Lung (tissue), 12 donors: Measurements from ENCODE around the gene PRR36. TPM values are rescaled to one million over a fixed set of nuclear protein-coding genes. Genes with fewer than 3 reads are reported as not detected.
A peak's percentile ranks its signal among the peaks of the same experiment; 100 is the strongest.

Source experiments
- ATAC-seq: fragments of 200-7000 bp; cut with Tn5 transposase; one replicate; pipeline ENCODE4 v1.9.1; 2020; ENCODE audit warnings: moderate number of reproducible peaks; ENCODE audit not compliant: insufficient read depth, low FRiP score
- DNase-seq, 3 donors: peaks; one replicate each; pipeline ENCODE4 v3.0.0-alpha.2; 2013 to 2017
- H3K27ac ChIP-seq, 2 donors: one replicate each; pipeline ENCODE4 v1.5.1; 2013; ENCODE audit warnings: mild to moderate bottlenecking in 2 of 2, moderate library complexity in 2 of 2, control low read depth in 1 of 2, inconsistent platforms in 1 of 2, low read depth in 1 of 2, low read length in 1 of 2
- H3K27me3 ChIP-seq, 3 donors: one replicate each; pipeline ENCODE4 v1.5.1; 2013; ENCODE audit warnings: low read length in 2 of 3; ENCODE audit not compliant: control insufficient read depth in 3 of 3, insufficient read depth in 3 of 3
- H3K36me3 ChIP-seq, 4 donors: one replicate each; pipeline ENCODE4 v1.5.1; 2013; ENCODE audit warnings: low read length in 4 of 4, mild to moderate bottlenecking in 1 of 4, moderate library complexity in 1 of 4; ENCODE audit not compliant: control insufficient read depth in 4 of 4, insufficient read depth in 4 of 4
- H3K4me1 ChIP-seq, 5 donors: one replicate each; pipeline ENCODE4 v1.5.1; 2013; ENCODE audit warnings: low read length in 5 of 5, mild to moderate bottlenecking in 2 of 5, moderate library complexity in 1 of 5; ENCODE audit not compliant: control insufficient read depth in 5 of 5, insufficient read depth in 5 of 5
- H3K4me3 ChIP-seq: one replicate; pipeline ENCODE4 v1.5.1; 2013; ENCODE audit warnings: mild to moderate bottlenecking, control low read depth, moderate library complexity
- H3K9ac ChIP-seq, 2 donors: one replicate each; pipeline ENCODE4 v1.5.1; 2013; ENCODE audit warnings: low read length in 2 of 2, control low read depth in 1 of 2; ENCODE audit not compliant: insufficient read depth in 1 of 2
- H3K9me3 ChIP-seq, 4 donors: one replicate each; pipeline ENCODE4 v1.5.1; 2013; ENCODE audit warnings: low read length in 3 of 4, mild to moderate bottlenecking in 1 of 4, moderate library complexity in 1 of 4; ENCODE audit not compliant: control insufficient read depth in 4 of 4, insufficient read depth in 3 of 4
- CTCF ChIP-seq: IDR thresholded peaks from 2 replicates; pipeline ENCODE4 v1.5.1; 2012; ENCODE audit warnings: mild to moderate bottlenecking; ENCODE audit errors: control extremely low read depth, extremely low read depth
- WGBS, 2 donors: extraction: QIAGEN DNeasy Blood & Tissue Kit; methylation state at CpG; one replicate each; pipeline ENCODE4 v1.1.7; 2013; 5-methylcytosine and 5-hydroxymethylcytosine counted together
- polyA plus RNA-seq, 2 donors: library from polyadenylated mRNA; stranded (reverse); fragments of 200-250 nt; gene quantifications; one replicate each; pipeline ENCODE4 v1.2.1, GENCODE V29; 2013
- total RNA-seq, 2 donors: library from RNA; depleted of rRNA in 1 of 2; stranded (reverse); fragments of >200 nt in 1 of 2; gene quantifications; one replicate each; pipeline ENCODE4 v1.2.1, GENCODE V29; 2014 to 2021
- donor health status: control.
- donor health status: control.
- donor health status: Bipolar disorder and iron deficiency.
- donor health status: healthy.
- donor health status: DM: yes; HTN: yes; CAD: no.

PRR36 gene
- total and polyA plus RNA-seq, 4 donors = 0.30 to 3.4 (median 1.1) TPM

DNA sequence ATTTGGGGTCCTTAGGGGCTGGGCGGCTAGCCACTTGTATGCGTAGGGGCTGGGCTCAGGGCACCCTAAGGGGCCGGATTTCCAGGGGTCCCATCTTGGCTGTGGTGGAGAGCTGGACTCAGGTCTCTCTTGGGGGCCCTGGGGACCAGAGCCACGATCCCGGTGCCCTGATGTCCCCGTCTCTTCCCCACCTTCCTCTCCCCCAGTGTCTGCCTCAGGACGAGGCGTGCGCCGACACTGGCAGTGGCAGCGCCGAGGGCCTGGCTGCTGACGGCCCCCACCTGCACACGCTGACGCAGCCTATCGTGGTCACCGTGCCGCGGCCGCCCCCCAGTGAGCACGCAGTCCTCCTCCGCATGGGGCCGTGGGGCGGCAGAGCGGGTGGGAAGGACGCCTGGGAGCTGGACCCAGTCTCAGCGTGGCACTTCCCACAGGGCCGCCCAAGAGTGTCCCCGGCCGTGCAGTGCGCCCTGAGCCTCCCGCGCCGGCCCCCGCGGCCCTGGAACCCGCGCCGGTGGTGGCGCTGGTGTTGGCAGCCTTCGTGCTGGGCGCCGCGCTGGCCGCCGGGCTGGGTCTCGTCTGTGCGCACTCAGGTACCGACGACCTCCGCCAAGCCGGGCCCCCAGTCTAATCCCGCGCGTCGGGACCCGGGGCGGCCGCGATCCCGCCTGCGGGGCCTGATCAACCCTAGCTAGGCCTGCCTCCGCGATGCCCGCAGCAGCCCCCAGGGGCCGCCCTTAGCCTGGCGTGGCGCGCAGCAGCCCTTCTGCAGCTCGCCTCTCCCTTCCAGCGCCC lies 43.3 kb upstream of the PRR36 start:
- Histone ChIP-seq H3K36me3 (peaks cover 0 to 14% (median 6%) of the 10 kb centered on the region in 4 donors), H3K9me3 (peaks cover 0 to 9% (median 0%) of the 10 kb centered on the region in 4 donors), H3K4me1 (peaks cover 0 to 33% (median 12%) of the 10 kb centered on the region in 5 donors), H3K4me3 (no peak overlapping the region), H3K9ac (no peak overlapping the region), H3K27ac (peak overlapping the region in 1 of 2 donors; percentile 47), H3K27me3 (peaks cover 0 to 44% (median 28%) of the 10 kb centered on the region in 3 donors)
- WGBS, 2 donors = 1 to 2% methylated on average over 59 to 71 of the region's 71 CpGs
- no peak for TF ChIP-seq CTCF
- ATAC-seq (no peak), DNase-seq (peak; percentile 52 to 70 (median 60))

GRCh38 chr19:7916955-7917266 lies 42.7 kb upstream of the PRR36 start:
- Histone ChIP-seq H3K4me3 (no peak overlapping the region), H3K9me3 (peaks cover 0 to 12% (median 0%) of the 10 kb centered on the region in 4 donors), H3K27ac (peak overlapping the region in 1 of 2 donors; percentile 47), H3K9ac (no peak overlapping the region), H3K36me3 (peaks cover 2 to 13% (median 4%) of the 10 kb centered on the region in 4 donors), H3K27me3 (peaks cover 0 to 44% (median 28%) of the 10 kb centered on the region in 3 donors), H3K4me1 (peaks cover 0 to 33% (median 12%) of the 10 kb centered on the region in 5 donors)
- 7 to 8% methylated on average over 12 of the region's 12 CpGs for WGBS, 2 donors
- DNase-seq (no peak), ATAC-seq (no peak)
- no peak for TF ChIP-seq CTCF

- Histone ChIP-seq H3K4me1 (peaks cover 0 to 30% (median 7%) of the 10 kb centered on the region in 5 donors), H3K36me3 (peaks cover 0 to 18% (median 3%) of the 10 kb centered on the region in 4 donors), H3K9ac (no peak overlapping the region), H3K27me3 (peaks cover 0 to 44% (median 28%) of the 10 kb centered on the region in 3 donors), H3K27ac (no peak overlapping the region), H3K4me3 (no peak overlapping the region), H3K9me3 (peaks cover 0 to 12% (median 0%) of the 10 kb centered on the region in 4 donors)
- no peak for ATAC-seq
- no peak for TF ChIP-seq CTCF
- DNase-seq = peak in 1 of 3 donors; percentile 30
- 1% methylated on average over 79 to 104 of the region's 104 CpGs for WGBS, 2 donors
These were observed 42.1 kb upstream of the PRR36 start for GRCh38 chr19:7916103-7916954.
